ENCODE measurements around the gene CACNG1.

CACNG1 gene

GRCh38 chr17:67041941-67042899, 2.1 kb upstream of the CACNG1 start:
- no peak for TF ChIP-seq CTCF (IDR thresholded peaks at IDR 0.05; ENCODE audit: low read length)
- TF ChIP-seq EZH2 (optimal IDR thresholded peaks at IDR 0.05; ENCODE audit: low read depth, low read length), result no peak
- no peak for TF ChIP-seq EZH2phosphoT487 (IDR thresholded peaks at IDR 0.05; ENCODE audit: low read length)
- H3K4me1 ChIP-seq (ENCODE audit: low read length), result no peaks in the 10 kb centered on the region
- H4K20me1 ChIP-seq (ENCODE audit: insufficient read depth, low read length), result no peaks in the 10 kb centered on the region
- no peak for DNase-seq
- no peaks in the 10 kb centered on the region for H3K79me2 ChIP-seq (ENCODE audit: low read length)
- no peaks in the 10 kb centered on the region for H3K27me3 ChIP-seq (replicated peaks; ENCODE audit: insufficient read depth, low read length)
- H2AFZ ChIP-seq (ENCODE audit: low read length), result no peak overlapping the region
- no peak overlapping the region for H3K9ac ChIP-seq (ENCODE audit: low read length)
- no peak overlapping the region for H3K4me3 ChIP-seq (ENCODE audit: low read length)
- no peaks in the 10 kb centered on the region for H3K9me3 ChIP-seq (replicated peaks; ENCODE audit: insufficient read depth, low read length)
- H3F3A ChIP-seq (ENCODE audit: insufficient read depth, low read length), result no peaks in the 10 kb centered on the region
- H3K36me3 ChIP-seq (replicated peaks; ENCODE audit: insufficient read depth, low read length), result no peaks in the 10 kb centered on the region
- no peaks in the 10 kb centered on the region for H3K9me2 ChIP-seq (replicated peaks; ENCODE audit: insufficient read depth, low read length)
- H3K27ac ChIP-seq (ENCODE audit: low read length), result no peak overlapping the region
- H3K4me2 ChIP-seq (ENCODE audit: low read depth, low read length), result no peak overlapping the region

GRCh38 chr17:67043283-67043682, 1.1 kb upstream of the CACNG1 start:
- no peak overlapping the region for H3K27ac ChIP-seq (ENCODE audit: low read length)
- no peaks in the 10 kb centered on the region for H3K4me1 ChIP-seq (ENCODE audit: low read length)
- no peaks in the 10 kb centered on the region for H3K79me2 ChIP-seq (ENCODE audit: low read length)
- no peaks in the 10 kb centered on the region for H3K9me3 ChIP-seq (replicated peaks; ENCODE audit: insufficient read depth, low read length)
- H3K27me3 ChIP-seq (replicated peaks; ENCODE audit: insufficient read depth, low read length), result no peaks in the 10 kb centered on the region
- no peaks in the 10 kb centered on the region for H3K36me3 ChIP-seq (replicated peaks; ENCODE audit: insufficient read depth, low read length)
- H3K4me3 ChIP-seq (ENCODE audit: low read length), result no peak overlapping the region
- no peak for DNase-seq
- H2AFZ ChIP-seq (ENCODE audit: low read length), result no peak overlapping the region
- H3K9me2 ChIP-seq (replicated peaks; ENCODE audit: insufficient read depth, low read length), result no peaks in the 10 kb centered on the region
- TF ChIP-seq EZH2 (optimal IDR thresholded peaks at IDR 0.05; ENCODE audit: low read depth, low read length), result no peak
- TF ChIP-seq CTCF (IDR thresholded peaks at IDR 0.05; ENCODE audit: low read length), result no peak
- no peak for TF ChIP-seq EZH2phosphoT487 (IDR thresholded peaks at IDR 0.05; ENCODE audit: low read length)
- H3K9ac ChIP-seq (ENCODE audit: low read length), result no peak overlapping the region
- no peaks in the 10 kb centered on the region for H3F3A ChIP-seq (ENCODE audit: insufficient read depth, low read length)
- H3K4me2 ChIP-seq (ENCODE audit: low read depth, low read length), result no peak overlapping the region
- no peaks in the 10 kb centered on the region for H4K20me1 ChIP-seq (ENCODE audit: insufficient read depth, low read length)

GRCh38 chr17:67044940-67045339, 586 bp downstream of the CACNG1 start:
- Histone ChIP-seq H3F3A (ENCODE audit: insufficient read depth, low read length) (no peaks in the 10 kb centered on the region), H3K79me2 (ENCODE audit: low read length) (no peaks in the 10 kb centered on the region), H3K36me3 (replicated peaks; ENCODE audit: insufficient read depth, low read length) (no peaks in the 10 kb centered on the region), H4K20me1 (ENCODE audit: insufficient read depth, low read length) (no peaks in the 10 kb centered on the region), H3K27me3 (replicated peaks; ENCODE audit: insufficient read depth, low read length) (no peaks in the 10 kb centered on the region), H3K4me1 (ENCODE audit: low read length) (no peaks in the 10 kb centered on the region), H3K9me3 (replicated peaks; ENCODE audit: insufficient read depth, low read length) (no peaks in the 10 kb centered on the region), H3K4me2 (ENCODE audit: low read depth, low read length) (no peak overlapping the region), H3K4me3 (ENCODE audit: low read length) (no peak overlapping the region), H3K9me2 (replicated peaks; ENCODE audit: insufficient read depth, low read length) (no peaks in the 10 kb centered on the region), H3K9ac (ENCODE audit: low read length) (no peak overlapping the region), H3K27ac (ENCODE audit: low read length) (no peak overlapping the region), H2AFZ (ENCODE audit: low read length) (no peak overlapping the region)
- no peak for DNase-seq
- no peak for TF ChIP-seq EZH2phosphoT487 (IDR thresholded peaks at IDR 0.05; ENCODE audit: low read length)
- no peak for TF ChIP-seq EZH2 (optimal IDR thresholded peaks at IDR 0.05; ENCODE audit: low read depth, low read length)

- no peak overlapping the region for H3K9ac ChIP-seq (ENCODE audit: low read length)
- no peak overlapping the region for H3K4me3 ChIP-seq (ENCODE audit: low read length)
- no peaks in the 10 kb centered on the region for H4K20me1 ChIP-seq (ENCODE audit: insufficient read depth, low read length)
- no peaks in the 10 kb centered on the region for H3K4me1 ChIP-seq (ENCODE audit: low read length)
- no peak overlapping the region for H3K4me2 ChIP-seq (ENCODE audit: low read depth, low read length)
- H3K36me3 ChIP-seq (replicated peaks; ENCODE audit: insufficient read depth, low read length), result no peaks in the 10 kb centered on the region
- no peaks in the 10 kb centered on the region for H3K9me3 ChIP-seq (replicated peaks; ENCODE audit: insufficient read depth, low read length)
- no peaks in the 10 kb centered on the region for H3K79me2 ChIP-seq (ENCODE audit: low read length)
- H3K27ac ChIP-seq (ENCODE audit: low read length), result no peak overlapping the region
- H2AFZ ChIP-seq (ENCODE audit: low read length), result no peak overlapping the region
- no peaks in the 10 kb centered on the region for H3K27me3 ChIP-seq (replicated peaks; ENCODE audit: insufficient read depth, low read length)
- H3F3A ChIP-seq (ENCODE audit: insufficient read depth, low read length), result no peaks in the 10 kb centered on the region
- no peak for DNase-seq
- no peak for TF ChIP-seq EZH2 (optimal IDR thresholded peaks at IDR 0.05; ENCODE audit: low read depth, low read length)
- TF ChIP-seq CTCF (IDR thresholded peaks at IDR 0.05; ENCODE audit: low read length), result no peak
- no peak for TF ChIP-seq EZH2phosphoT487 (IDR thresholded peaks at IDR 0.05; ENCODE audit: low read length)
- no peaks in the 10 kb centered on the region for H3K9me2 ChIP-seq (replicated peaks; ENCODE audit: insufficient read depth, low read length)
Observed at GRCh38 chr17:67046398-67046797, 2.0 kb downstream of the CACNG1 start.

All from MM.1S (cell line).